Choroid plexus epithelial cell (primary cell): ENCODE results near the gene FBXL17.

Experiments used
- DNase-seq: peaks from one replicate; pipeline ENCODE4 v3.0.0-alpha.2; 2010; ENCODE audit warnings: low read depth
- H3K4me3 ChIP-seq: 2 replicates; pipeline ENCODE4 v1.5.1; 2011; ENCODE audit warnings: low read depth, mild to moderate bottlenecking, control low read depth, low read length, moderate library complexity
- CTCF ChIP-seq: conservative IDR thresholded peaks from 2 replicates; pipeline ENCODE4 v1.5.1; 2011; ENCODE audit warnings: low read depth, mild to moderate bottlenecking, control low read depth, inconsistent platforms, low read length, moderate library complexity

The FBXL17 gene

DNA sequence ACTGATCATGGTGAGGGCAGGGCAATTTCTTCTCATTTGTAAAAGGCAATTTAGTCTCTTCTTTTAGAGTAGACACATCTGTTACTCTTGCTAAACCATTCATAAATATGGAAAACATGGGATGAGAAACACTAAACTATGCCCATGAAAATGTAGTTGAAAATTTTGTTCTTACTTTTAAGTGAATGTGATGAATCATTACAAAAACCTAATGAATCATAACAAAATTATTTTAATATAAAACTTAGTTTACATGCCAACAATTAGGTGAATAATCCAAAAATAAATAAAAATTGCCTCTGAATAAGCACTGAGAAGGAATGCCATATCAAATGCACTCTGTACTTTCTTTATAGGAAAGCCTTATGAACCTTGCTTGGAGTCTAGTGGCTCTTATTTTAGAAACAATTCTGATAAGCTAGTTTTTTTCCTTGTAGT, 413.5 kb downstream of the FBXL17 start:
- no peak overlapping the region for H3K4me3 ChIP-seq
- no peak for TF ChIP-seq CTCF
- DNase-seq = no peak

- no peak for TF ChIP-seq CTCF
- DNase-seq = no peak
- H3K4me3 ChIP-seq = no peak overlapping the region
Measured at GRCh38 chr5:107966201-107966600, 415.7 kb downstream of the FBXL17 start.

- no peak for TF ChIP-seq CTCF
- H3K4me3 ChIP-seq = no peak overlapping the region
- no peak for DNase-seq
Measured at GRCh38 chr5:107964722-107965121, 417.2 kb downstream of the FBXL17 start.

DNA sequence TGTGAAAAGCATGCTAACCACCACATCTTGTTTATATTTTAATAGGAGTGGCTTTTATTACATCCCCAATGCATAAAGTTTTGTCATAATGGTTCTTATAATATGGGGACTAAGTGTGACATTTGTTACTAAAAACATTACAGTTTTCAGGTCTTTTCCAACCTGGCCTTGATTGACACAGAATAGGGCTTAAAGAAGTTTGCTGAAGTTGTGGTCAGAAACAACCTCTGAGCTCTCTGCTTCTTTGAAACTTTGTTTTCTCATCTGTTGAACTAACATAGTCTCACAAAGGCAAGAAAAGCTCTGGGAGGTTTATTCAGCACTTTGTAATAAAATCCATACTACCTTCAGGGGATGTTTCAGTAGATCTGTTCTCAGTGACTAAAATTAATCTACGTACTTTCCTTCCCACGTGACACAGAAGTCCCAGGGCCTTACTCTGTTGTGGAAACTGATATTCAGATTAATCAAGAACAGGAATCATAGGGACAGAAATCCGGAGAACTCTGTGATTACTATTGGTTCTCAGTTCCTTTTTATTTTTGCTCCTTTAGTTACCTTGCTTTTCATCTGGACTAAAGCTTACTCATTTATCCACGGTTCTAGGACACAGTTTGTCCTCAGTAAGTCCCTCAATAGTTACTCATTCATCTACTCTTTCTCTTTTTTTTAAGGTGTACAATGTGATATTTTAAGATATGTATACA, 422.2 kb downstream of the FBXL17 start:
- DNase-seq = no peak

DNA sequence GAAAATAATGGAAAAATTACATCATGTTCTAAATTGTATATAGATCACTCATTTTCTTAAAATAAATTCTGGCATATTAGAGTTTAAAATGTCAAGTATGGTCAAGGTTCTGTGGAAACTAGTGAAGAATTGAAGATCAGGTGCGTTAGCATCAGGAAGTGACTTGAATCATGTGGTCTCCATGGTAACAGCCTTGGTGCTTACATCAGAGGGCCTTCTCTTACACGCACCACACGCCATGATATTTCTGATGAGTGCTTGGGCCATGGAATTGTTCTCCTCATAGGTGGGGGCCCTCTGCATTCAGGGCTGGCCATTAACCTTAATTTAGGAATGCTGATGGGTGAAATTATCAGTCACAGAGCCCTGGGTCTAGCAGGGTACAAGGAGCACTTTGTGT, 423.0 kb downstream of the FBXL17 start:
- no peak for TF ChIP-seq CTCF
- H3K4me3 ChIP-seq = no peak overlapping the region
- DNase-seq = no peak

More for the DNA sequence above, 422.2 kb downstream of the FBXL17 start:
- TF ChIP-seq CTCF = no peak
- no peak overlapping the region for H3K4me3 ChIP-seq

- TF ChIP-seq CTCF = no peak
- no peak for DNase-seq
- H3K4me3 ChIP-seq = no peak overlapping the region
Measured at GRCh38 chr5:107958432-107958831, 423.5 kb downstream of the FBXL17 start.

GRCh38 chr5:107957051-107957450, 424.8 kb downstream of the FBXL17 start:
- DNase-seq = no peak
- no peak overlapping the region for H3K4me3 ChIP-seq
- no peak for TF ChIP-seq CTCF
